Nephron (organoid): ENCODE data around the gene MAGI2.

ENCODE experiments used
- H3K27ac Mint-ChIP-seq, 3 experiments: 2 replicates each; pipeline ENCODE4 v1.8.0; 2020; ENCODE audit warnings: mixed read lengths in 3 of 3, mild to moderate bottlenecking in 2 of 3, moderate library complexity in 1 of 3
- H3K27me3 Mint-ChIP-seq: 2 replicates; pipeline ENCODE4 v1.8.0; 2021; ENCODE audit warnings: low read depth, mild to moderate bottlenecking, moderate library complexity, mixed read lengths
- H3K36me3 Mint-ChIP-seq: 2 replicates; pipeline ENCODE4 v1.8.0; 2020; ENCODE audit warnings: low read depth, mixed read lengths
- H3K4me1 Mint-ChIP-seq: 2 replicates; pipeline ENCODE4 v1.8.0; 2020; ENCODE audit warnings: mixed read lengths
- H3K4me3 Mint-ChIP-seq, 3 experiments: 2 replicates each; pipeline ENCODE4 v1.8.0; 2020; ENCODE audit warnings: mild to moderate bottlenecking in 3 of 3, mixed read lengths in 3 of 3, moderate library complexity in 2 of 3
- H3K9me3 Mint-ChIP-seq: 2 replicates; pipeline ENCODE4 v1.8.0; 2020; ENCODE audit warnings: mixed read lengths
- CTCF ChIP-seq, 3 experiments: fragments of 200-600 bp; sonication (generic); IDR thresholded peaks; one replicate each; pipeline ENCODE4 v1.5.0; 2021; ENCODE audit warnings: antibody characterized with exemption in 3 of 3; ENCODE audit not compliant: unreplicated experiment in 3 of 3

Gene MAGI2

GRCh38 chr7:79353720-79354468, 99.6 kb downstream of the MAGI2 start:
- H3K4me3 Mint-ChIP-seq: no peak overlapping the region
- TF ChIP-seq CTCF (IDR thresholded peaks at IDR 0.05; ENCODE audit: unreplicated experiment in 3 of 3): no peak

GRCh38 chr7:79352323-79352722, 101.1 kb downstream of the MAGI2 start:
- no peaks in the 10 kb centered on the region for H3K9me3 Mint-ChIP-seq
- H3K27me3 Mint-ChIP-seq: no peaks in the 10 kb centered on the region
- no peak for TF ChIP-seq CTCF (IDR thresholded peaks at IDR 0.05; ENCODE audit: unreplicated experiment in 3 of 3)
- no peak overlapping the region for H3K4me3 Mint-ChIP-seq
- H3K4me1 Mint-ChIP-seq: no peaks in the 10 kb centered on the region
- no peaks in the 10 kb centered on the region for H3K36me3 Mint-ChIP-seq
- H3K27ac Mint-ChIP-seq: peak overlapping the region; percentile 23 to 64 (median 29)

More at GRCh38 chr7:79353720-79354468, 99.6 kb downstream of the MAGI2 start:
- no peaks in the 10 kb centered on the region for H3K4me1 Mint-ChIP-seq
- H3K9me3 Mint-ChIP-seq: no peaks in the 10 kb centered on the region
- H3K27ac Mint-ChIP-seq: no peak overlapping the region
- H3K27me3 Mint-ChIP-seq: no peaks in the 10 kb centered on the region
- H3K36me3 Mint-ChIP-seq: no peaks in the 10 kb centered on the region

- no peaks in the 10 kb centered on the region for H3K36me3 Mint-ChIP-seq
- H3K4me1 Mint-ChIP-seq: no peaks in the 10 kb centered on the region
- no peaks in the 10 kb centered on the region for H3K9me3 Mint-ChIP-seq
- H3K27me3 Mint-ChIP-seq: no peaks in the 10 kb centered on the region
- H3K4me3 Mint-ChIP-seq: no peak overlapping the region
- no peak overlapping the region for H3K27ac Mint-ChIP-seq
- no peak for TF ChIP-seq CTCF (IDR thresholded peaks at IDR 0.05; ENCODE audit: unreplicated experiment in 3 of 3)
These were observed 106.1 kb downstream of the MAGI2 start for GRCh38 chr7:79347351-79347750.

GRCh38 chr7:79341902-79342301, 111.6 kb downstream of the MAGI2 start:
- Mint-ChIP-seq H3K9me3 (no peaks in the 10 kb centered on the region), H3K4me1 (no peaks in the 10 kb centered on the region), H3K27me3 (no peaks in the 10 kb centered on the region), H3K27ac (no peak overlapping the region), H3K36me3 (no peaks in the 10 kb centered on the region), H3K4me3 (no peak overlapping the region)
- TF ChIP-seq CTCF (IDR thresholded peaks at IDR 0.05; ENCODE audit: unreplicated experiment in 3 of 3): no peak

- Mint-ChIP-seq H3K36me3 (no peaks in the 10 kb centered on the region), H3K4me3 (no peak overlapping the region), H3K4me1 (no peaks in the 10 kb centered on the region), H3K27me3 (no peaks in the 10 kb centered on the region), H3K9me3 (no peaks in the 10 kb centered on the region), H3K27ac (peak overlapping the region in 1 of 3 experiments; percentile 24)
- TF ChIP-seq CTCF (IDR thresholded peaks at IDR 0.05; ENCODE audit: unreplicated experiment in 3 of 3): no peak
These were observed 113.3 kb downstream of the MAGI2 start for GRCh38 chr7:79340212-79340611.
